Stromal cell of bone marrow (primary cell): ENCODE measurements around the gene CACNA1A.

ENCODE experiments used
- DNase-seq: peaks from one replicate; pipeline ENCODE4 v3.0.0-alpha.2; 2012; ENCODE audit warnings: low read depth

Gene CACNA1A

GRCh38 chr19:13163609-13164342 is 342.5 kb downstream of the CACNA1A start:
- no peak for DNase-seq

DNA sequence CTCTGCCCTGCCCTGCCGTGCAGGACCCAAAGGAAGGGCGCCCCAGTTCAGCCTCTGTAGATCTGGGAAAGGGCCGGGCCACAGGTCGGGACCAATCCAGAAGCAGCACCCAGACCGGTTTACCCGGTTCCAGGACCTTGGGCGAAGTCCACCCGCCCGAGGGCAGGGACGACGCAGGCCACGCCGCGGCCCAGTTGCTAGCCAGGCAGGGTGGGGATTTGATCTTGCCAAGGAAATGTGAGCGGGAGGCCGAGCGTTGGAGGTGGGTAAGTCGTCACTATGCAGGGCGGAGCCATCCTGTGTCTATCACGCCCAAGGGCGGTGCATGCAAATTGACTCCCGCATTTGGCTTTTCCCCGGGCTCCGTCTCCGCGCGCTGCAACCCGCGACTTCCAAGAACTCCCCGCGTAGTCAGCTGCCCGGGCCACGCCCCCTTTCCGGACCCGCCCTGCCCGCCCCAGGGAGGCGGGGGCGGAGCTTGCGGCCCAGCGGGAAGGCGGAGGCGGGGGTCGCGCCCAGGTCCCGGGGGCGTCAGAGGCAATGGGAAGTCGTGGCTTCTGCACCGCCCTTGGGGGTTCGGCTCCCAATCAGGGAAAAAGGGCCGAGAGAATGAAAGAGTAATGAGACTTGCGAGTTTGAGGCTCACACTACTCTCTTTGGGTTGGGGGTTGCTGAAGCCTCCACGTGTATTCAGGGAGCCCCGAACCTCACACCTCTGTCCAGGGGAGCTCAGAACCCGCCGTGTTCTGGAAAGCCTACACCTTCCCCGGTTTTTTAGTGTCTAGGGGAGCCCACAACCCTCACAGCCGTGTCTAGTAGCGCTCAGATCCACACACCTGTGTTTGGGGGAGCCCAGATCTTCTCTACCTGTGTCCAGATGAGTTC is 343.3 kb downstream of the CACNA1A start:
- peak; percentile 97 for DNase-seq

GRCh38 chr19:13160557-13160956 is 345.7 kb downstream of the CACNA1A start:
- DNase-seq, result no peak

DNA sequence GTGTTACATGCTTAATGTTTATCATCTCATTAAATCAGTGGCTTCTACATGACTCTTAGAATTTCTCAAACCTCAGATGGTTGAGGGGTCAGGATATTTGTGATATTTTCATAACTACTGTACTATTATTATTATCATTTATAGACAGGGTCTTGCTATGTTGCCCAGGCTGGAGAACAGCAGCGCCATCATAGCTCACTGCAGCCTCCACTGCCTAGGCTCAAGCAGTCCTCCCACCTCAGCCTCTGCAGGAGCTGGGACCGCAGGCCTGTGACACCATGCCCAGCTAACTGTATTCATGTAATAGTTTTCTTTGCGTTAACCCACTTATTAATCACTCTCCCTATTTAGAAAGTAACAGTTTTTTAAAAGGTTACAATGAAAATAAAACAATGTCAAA is 346.6 kb downstream of the CACNA1A start:
- no peak for DNase-seq
